Measurements from ENCODE around the gene COPG1. TPM values are rescaled to one million over a fixed set of nuclear protein-coding genes. Genes with fewer than 3 reads are reported as not detected.

The COPG1 gene
- total RNA-seq, 1 donor from 2014 or later = 171 TPM

GRCh38 chr3:129278966-129279906, 29.8 kb downstream of the COPG1 start:
- DNase-seq (ENCODE audit: low read depth in 2 of 2) = peak in 1 of 2 donors; percentile 69

- DNase-seq (ENCODE audit: low read depth in 2 of 2) = no peak
Measured at GRCh38 chr3:129280183-129280582, 30.8 kb downstream of the COPG1 start.

- DNase-seq (ENCODE audit: low read depth in 2 of 2) = no peak
Measured at GRCh38 chr3:129281726-129282125, 32.3 kb downstream of the COPG1 start.

- peak; percentile 34 to 73 for DNase-seq (ENCODE audit: low read depth in 2 of 2)
Measured at GRCh38 chr3:129282727-129283327, 33.4 kb downstream of the COPG1 start.

GRCh38 chr3:129286081-129286480, 36.7 kb downstream of the COPG1 start:
- no peak for DNase-seq (ENCODE audit: low read depth in 2 of 2)

- no peak for DNase-seq (ENCODE audit: low read depth in 2 of 2)
Measured at GRCh38 chr3:129288446-129288845, 39.0 kb downstream of the COPG1 start.

GRCh38 chr3:129289201-129289921, 40.0 kb downstream of the COPG1 start:
- DNase-seq (ENCODE audit: low read depth in 2 of 2) = no peak

- no peak for DNase-seq (ENCODE audit: low read depth in 2 of 2)
Measured at GRCh38 chr3:129291236-129291886, 42.0 kb downstream of the COPG1 start.

GRCh38 chr3:129295286-129295685, 45.9 kb downstream of the COPG1 start:
- DNase-seq (ENCODE audit: low read depth in 2 of 2) = no peak

GRCh38 chr3:129304146-129304961, 54.9 kb downstream of the COPG1 start:
- no peak for DNase-seq (ENCODE audit: low read depth in 2 of 2)

GRCh38 chr3:129304962-129305222, 55.5 kb downstream of the COPG1 start:
- DNase-seq (ENCODE audit: low read depth in 2 of 2) = no peak

- peak in 1 of 2 donors; percentile 74 for DNase-seq (ENCODE audit: low read depth in 2 of 2)
Measured at GRCh38 chr3:129305592-129306091, 56.2 kb downstream of the COPG1 start.

- no peak for DNase-seq (ENCODE audit: low read depth in 2 of 2)
Measured at GRCh38 chr3:129308636-129309035, 59.2 kb downstream of the COPG1 start.

- DNase-seq (ENCODE audit: low read depth in 2 of 2) = peak in 1 of 2 donors; percentile 69
Measured at GRCh38 chr3:129310111-129311011, 61.0 kb downstream of the COPG1 start.

- no peak for DNase-seq (ENCODE audit: low read depth in 2 of 2)
Measured at GRCh38 chr3:129311054-129311902, 61.9 kb downstream of the COPG1 start.

- no peak for DNase-seq (ENCODE audit: low read depth in 2 of 2)
Measured at GRCh38 chr3:129312021-129312639, 62.7 kb downstream of the COPG1 start.

GRCh38 chr3:129312671-129313414, 63.4 kb downstream of the COPG1 start:
- no peak for DNase-seq (ENCODE audit: low read depth in 2 of 2)

GRCh38 chr3:129313415-129313664, 63.9 kb downstream of the COPG1 start:
- DNase-seq (ENCODE audit: low read depth in 2 of 2) = no peak
